ENCODE data around the gene IRF4. TPM values are rescaled to one million over a fixed set of nuclear protein-coding genes. Genes with fewer than 3 reads are reported as not detected.

Gene IRF4
- total and polyA plus RNA-seq, 2 donors (not counting 3 experiments of a cell fraction or from before 2014, with no cell fraction given), result not detected

DNA sequence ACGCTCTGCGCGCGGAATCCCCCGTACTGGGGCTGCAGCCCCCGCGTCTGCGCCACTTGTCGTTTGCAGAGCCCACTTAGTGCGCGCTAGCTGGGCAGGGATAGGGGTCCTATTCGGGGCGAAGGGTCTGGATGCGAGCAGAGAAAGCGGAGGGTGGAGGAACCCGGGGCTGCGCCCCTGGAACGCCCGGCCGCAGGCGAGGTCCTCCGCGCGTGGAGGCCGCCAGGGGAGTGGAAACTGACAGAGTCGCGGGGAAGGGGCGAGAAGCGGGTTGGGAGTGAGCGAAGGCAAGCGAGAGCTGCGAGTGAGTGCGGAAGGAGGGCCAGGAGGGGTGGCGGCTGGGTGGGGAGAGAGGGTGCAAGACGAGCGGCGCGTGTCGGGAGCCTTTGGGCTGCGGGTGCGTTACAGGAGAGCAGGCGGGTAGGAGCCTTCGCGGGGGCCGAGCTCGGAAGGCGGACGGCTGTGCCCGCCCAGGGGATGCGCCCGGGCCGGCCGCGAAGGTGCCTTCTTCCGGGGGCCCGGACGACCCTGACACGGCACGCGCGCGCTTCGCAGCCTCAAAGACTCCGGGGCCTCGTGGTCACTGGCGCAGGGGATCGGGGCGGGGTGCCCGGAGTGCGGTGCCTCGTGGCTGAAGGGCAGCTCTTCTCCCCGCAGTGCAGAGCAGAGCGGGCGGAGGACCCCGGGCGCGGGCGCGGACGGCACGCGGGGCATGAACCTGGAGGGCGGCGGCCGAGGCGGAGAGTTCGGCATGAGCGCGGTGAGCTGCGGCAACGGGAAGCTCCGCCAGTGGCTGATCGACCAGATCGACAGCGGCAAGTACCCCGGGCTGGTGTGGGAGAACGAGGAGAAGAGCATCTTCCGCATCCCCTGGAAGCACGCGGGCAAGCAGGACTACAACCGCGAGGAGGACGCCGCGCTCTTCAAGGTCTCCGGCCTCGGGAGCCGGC lies 1.2 kb downstream of the IRF4 start:
- no peak overlapping the region for H3K27ac ChIP-seq (ENCODE audit: insufficient read depth, low read depth, low read length)
- H3K9ac ChIP-seq (replicated peaks; ENCODE audit: extremely low read depth, insufficient read depth, low read length), result no peak overlapping the region
- no peaks in the 10 kb centered on the region for H3K9me1 ChIP-seq (replicated peaks; ENCODE audit: control insufficient read depth, extremely low read depth, insufficient read depth, low read length)
- ChIA-PET CTCF (no interaction called here), POLR2A (no interaction called here)
- no peak overlapping the region for H3K4me3 ChIP-seq (replicated peaks in 1 of 3; ENCODE audit: insufficient read depth in 1 of 3, low read depth in 1 of 3, low read length in 3 of 3)
- no peaks in the 10 kb centered on the region for H3K9me3 ChIP-seq (replicated peaks; ENCODE audit: control insufficient read depth, insufficient read depth, low read length)
- intact Hi-C loops (cut with micrococcal nuclease) (loop anchor here (5.0 kb wide), 1 partner anchor 205 kb away; no protein-coding TSS in a partner anchor), dilution Hi-C loops (cut with MboI; ENCODE audit: extremely low pct_ligation_motif_present, low sequenced_read_pairs) (no loop called here)
- H3K79me2 ChIP-seq (ENCODE audit: control insufficient read depth, insufficient read depth, low read length), result no peaks in the 10 kb centered on the region
- H3K27me3 ChIP-seq (ENCODE audit: control insufficient read depth in 2 of 2, insufficient read depth in 2 of 2, low read length in 2 of 2), result peaks cover 49 to 62% of the 10 kb centered on the region in 2 experiments
- no peak for FAIRE-seq
- DNase-seq (ENCODE audit: low read depth, low spot score), result no peak
- H2AFZ ChIP-seq (ENCODE audit: low read depth, low read length), result peak overlapping the region; percentile 15
- H3K36me3 ChIP-seq (ENCODE audit: control insufficient read depth in 2 of 2, extremely low read depth in 1 of 2, insufficient read depth in 2 of 2, low read length in 2 of 2), result no peaks in the 10 kb centered on the region
- peaks cover 6% of the 10 kb centered on the region for H3K4me1 ChIP-seq (ENCODE audit: control insufficient read depth, extremely low read depth, insufficient read depth, low read length)
- H4K20me1 ChIP-seq (replicated peaks; ENCODE audit: control insufficient read depth, extremely low read depth, insufficient read depth, low read length), result no peaks in the 10 kb centered on the region
- TF ChIP-seq EZH2 (IDR thresholded peaks at IDR 0.05; ENCODE audit: borderline replicate concordance, low read depth, low read length, severe bottlenecking) (peak; percentile 57), POLR2AphosphoS5 (IDR thresholded peaks at IDR 0.05; ENCODE audit: insufficient read depth, low read depth, low read length) (no peak)
- TF ChIP-seq, protein P1, sequence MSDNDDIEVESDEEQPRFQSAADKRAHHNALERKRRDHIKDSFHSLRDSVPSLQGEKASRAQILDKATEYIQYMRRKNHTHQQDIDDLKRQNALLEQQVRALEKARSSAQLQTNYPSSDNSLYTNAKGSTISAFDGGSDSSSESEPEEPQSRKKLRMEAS (IDR thresholded peaks at IDR 0.05; ENCODE audit: insufficient read depth, insufficient read length), result no peak
- TF ChIP-seq, protein P2, sequence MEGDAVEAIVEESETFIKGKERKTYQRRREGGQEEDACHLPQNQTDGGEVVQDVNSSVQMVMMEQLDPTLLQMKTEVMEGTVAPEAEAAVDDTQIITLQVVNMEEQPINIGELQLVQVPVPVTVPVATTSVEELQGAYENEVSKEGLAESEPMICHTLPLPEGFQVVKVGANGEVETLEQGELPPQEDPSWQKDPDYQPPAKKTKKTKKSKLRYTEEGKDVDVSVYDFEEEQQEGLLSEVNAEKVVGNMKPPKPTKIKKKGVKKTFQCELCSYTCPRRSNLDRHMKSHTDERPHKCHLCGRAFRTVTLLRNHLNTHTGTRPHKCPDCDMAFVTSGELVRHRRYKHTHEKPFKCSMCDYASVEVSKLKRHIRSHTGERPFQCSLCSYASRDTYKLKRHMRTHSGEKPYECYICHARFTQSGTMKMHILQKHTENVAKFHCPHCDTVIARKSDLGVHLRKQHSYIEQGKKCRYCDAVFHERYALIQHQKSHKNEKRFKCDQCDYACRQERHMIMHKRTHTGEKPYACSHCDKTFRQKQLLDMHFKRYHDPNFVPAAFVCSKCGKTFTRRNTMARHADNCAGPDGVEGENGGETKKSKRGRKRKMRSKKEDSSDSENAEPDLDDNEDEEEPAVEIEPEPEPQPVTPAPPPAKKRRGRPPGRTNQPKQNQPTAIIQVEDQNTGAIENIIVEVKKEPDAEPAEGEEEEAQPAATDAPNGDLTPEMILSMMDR (IDR thresholded peaks at IDR 0.05; ENCODE audit: extremely low read depth in 1 of 2, insufficient read depth in 1 of 2, low read depth in 1 of 2, low read length in 2 of 2), result no peak
- H3K4me2 ChIP-seq (ENCODE audit: insufficient read depth, low read length), result no peak overlapping the region
- no TSS peak for BruUV-seq (replicated peaks)
